ENCODE results near the gene S100A12. TPM values are rescaled to one million over a fixed set of nuclear protein-coding genes. Genes with fewer than 3 reads are reported as not detected.
"Not testable (repeated sequence)": the region's sequence is repeated elsewhere in the genome, so short reads cannot be mapped to it uniquely, and the experiment has no call there.

The S100A12 gene
- total RNA-seq, 1 donor from 2014 or later: 1.2 TPM

GRCh38 chr1:153354515-153355193 lies 20.8 kb downstream of the S100A12 start:
- ATAC-seq (no peak), DNase-seq (ENCODE audit: low spot score) (no peak)

- ATAC-seq (no peak), DNase-seq (ENCODE audit: low spot score) (no peak)
Observed at GRCh38 chr1:153353226-153353947, 22.0 kb downstream of the S100A12 start.

DNA sequence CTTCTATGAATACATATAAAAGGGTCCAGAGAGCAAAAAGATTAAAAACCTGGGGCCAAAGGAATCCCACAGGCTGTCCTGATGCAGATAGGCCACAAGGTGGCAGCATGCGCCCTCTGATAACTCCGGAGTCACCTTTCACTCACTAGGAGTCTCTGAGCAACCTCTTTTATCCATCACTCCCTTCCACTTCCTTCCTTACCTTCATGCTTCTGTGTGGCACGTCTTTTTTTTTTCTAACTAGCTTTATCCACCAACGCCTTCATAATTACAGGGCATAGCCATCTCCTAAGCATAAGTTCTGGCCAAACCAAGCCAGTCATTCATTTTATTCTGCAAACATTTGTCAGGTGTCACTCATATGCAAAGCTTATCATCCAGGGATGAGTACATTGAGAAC lies 22.9 kb downstream of the S100A12 start:
- ATAC-seq (peak; percentile 89), DNase-seq (ENCODE audit: low spot score) (peak; percentile 66)

GRCh38 chr1:153350321-153350957 lies 25.0 kb downstream of the S100A12 start:
- peak; percentile 5 for DNase-seq (ENCODE audit: low spot score)

DNA sequence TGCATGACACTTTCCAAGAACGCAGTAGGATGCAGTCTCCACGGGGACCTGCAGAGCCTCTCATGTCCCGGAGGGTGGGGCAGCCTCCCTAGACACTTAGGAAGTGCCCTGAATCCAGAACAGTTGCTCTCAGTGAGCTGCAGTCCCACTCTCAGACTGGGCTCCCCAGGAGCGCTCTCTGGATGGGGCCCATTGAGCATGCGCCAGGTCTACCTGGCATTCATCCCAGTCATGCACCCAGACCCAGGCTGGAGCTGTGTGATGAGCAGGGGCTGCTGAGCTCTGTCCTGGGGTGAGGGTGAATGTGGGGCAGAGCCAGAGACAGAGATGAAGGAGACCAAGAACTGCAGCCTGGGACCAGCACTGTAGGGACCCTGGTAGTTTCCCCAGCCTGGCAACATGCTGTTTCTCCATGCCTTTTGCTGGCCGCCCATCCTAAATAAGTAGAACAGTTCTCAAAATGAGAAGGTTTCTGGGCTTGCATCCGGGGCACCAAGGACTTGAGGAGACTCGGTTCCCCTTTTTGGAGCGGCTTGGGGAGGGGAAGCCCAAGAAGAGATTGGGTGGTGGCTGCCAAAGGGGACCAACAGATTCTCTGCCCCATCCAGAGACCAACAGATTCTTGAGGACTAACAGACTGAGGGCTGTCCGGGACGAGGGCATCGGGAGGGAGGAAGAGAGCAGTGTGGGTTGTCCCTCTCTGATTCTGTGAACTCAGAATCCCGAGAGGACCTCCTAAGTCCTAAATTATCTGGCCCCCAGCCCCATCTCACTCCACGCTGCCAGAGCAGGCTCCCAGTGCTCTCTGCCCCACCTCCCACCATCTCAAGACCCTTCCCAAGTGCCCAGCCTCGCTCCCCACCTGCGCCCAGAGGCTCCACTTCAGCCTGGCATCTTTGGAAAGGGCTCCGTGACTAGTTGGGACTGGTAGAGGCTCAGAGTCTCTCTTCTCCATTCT lies 25.8 kb downstream of the S100A12 start:
- ATAC-seq (no peak), DNase-seq (ENCODE audit: low spot score) (peak; percentile 33)

More at GRCh38 chr1:153350321-153350957, 25.0 kb downstream of the S100A12 start:
- ATAC-seq: no peak

- no peak for ATAC-seq
- no peak for DNase-seq (ENCODE audit: low spot score)
Observed at GRCh38 chr1:153348511-153349362, 26.7 kb downstream of the S100A12 start, which contains the start of gene PGLYRP4. Gene PGLYRP4, minus strand, starts transcription at chr1:153348841. Its CDS starts 909 bp downstream, at chr1:153347932.

GRCh38 chr1:153347856-153348255 lies 27.6 kb downstream of the S100A12 start:
- DNase-seq (ENCODE audit: low spot score): no peak
- ATAC-seq: no peak

DNA sequence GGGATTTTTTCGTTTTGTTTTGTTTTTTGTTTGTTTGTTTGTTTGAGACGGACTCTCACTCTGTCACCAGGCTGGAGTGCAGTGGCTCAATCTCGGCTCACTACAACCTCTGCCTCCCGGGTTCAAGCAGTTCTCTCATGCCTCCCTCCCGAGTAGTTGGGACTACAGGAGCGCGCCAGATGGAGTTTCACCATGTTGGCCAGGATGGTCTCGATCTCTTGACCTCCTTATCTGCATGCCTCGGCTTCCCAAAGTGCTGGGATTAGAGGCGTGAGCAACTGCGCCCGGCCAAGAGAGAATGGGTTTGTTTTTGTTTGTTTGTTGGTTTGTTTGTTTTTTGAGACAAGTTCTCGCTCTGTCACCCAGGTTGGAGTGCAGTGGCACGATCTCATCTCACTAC lies 28.4 kb downstream of the S100A12 start:
- not testable (repeated sequence) for DNase-seq (ENCODE audit: low spot score); ATAC-seq

- ATAC-seq: no peak
- DNase-seq (ENCODE audit: low spot score): no peak
Observed at GRCh38 chr1:153346077-153346723, 29.2 kb downstream of the S100A12 start.

DNA sequence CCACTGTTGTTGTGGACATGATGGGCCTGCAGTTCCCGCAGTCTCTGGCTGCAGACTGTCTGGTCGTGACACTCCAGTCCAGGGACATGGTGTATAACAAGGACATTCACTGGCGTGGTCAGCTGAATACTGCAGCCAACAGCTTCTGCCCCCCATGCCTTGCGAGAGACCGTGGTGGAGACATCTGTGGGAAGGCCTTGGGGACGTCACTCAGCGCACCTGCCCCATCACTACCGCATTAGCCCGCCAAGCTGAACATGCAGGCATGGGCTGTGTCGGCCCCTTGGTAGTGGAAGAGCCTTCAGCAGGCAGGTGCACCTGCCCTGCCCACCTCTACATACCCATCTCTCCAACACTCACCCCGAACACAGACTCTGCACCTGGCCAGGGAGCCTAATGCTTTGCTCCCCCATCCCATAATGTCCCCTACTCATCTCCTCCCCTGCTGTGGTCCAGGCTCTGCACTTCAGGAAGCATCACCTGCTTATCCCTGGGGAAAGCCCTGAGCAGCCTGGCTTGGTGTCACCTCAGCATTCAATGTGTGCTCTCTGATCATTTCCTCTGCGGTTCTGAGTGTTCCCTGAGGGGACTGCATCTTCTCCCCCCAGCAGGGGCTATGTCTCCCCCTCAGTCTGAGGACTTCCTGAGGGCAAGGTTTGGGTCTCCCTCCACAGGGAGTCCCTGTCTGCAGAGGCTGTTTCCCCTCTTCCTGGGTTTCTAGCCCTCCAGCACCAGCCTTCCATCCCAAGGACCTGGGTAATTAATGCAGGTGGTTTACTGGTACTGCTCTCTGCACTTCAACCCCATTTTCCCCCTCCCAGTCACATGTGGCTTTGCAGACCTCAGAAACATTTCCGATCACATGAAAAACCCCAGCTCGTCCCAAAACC lies 30.0 kb downstream of the S100A12 start:
- DNase-seq (ENCODE audit: low spot score): no peak
- ATAC-seq: no peak

DNA sequence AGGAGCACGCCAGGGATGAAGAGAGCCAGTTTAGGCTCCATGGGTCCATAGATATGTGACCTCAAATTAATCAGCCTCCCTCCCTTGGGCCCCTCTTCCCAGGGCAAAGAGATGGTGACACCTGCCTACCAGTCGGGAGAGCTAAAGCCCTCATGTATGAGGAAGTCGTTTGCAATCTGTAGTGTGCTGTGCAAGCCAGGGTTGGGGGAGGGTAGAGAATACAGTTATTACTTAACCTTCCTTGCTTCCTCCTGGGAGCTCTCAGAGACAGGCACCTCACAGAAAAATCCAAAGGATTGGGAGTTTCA lies 30.7 kb downstream of the S100A12 start:
- DNase-seq (ENCODE audit: low spot score) (no peak), ATAC-seq (no peak)

- DNase-seq (ENCODE audit: low spot score) (no peak), ATAC-seq (no peak)
Observed at GRCh38 chr1:153343811-153344717, 31.4 kb downstream of the S100A12 start.

- ATAC-seq: no peak
- DNase-seq (ENCODE audit: low spot score): no peak
Observed at GRCh38 chr1:153343040-153343681, 32.3 kb downstream of the S100A12 start.

GRCh38 chr1:153342178-153342577 lies 33.2 kb downstream of the S100A12 start:
- no peak for DNase-seq (ENCODE audit: low spot score)
- ATAC-seq: no peak

DNA sequence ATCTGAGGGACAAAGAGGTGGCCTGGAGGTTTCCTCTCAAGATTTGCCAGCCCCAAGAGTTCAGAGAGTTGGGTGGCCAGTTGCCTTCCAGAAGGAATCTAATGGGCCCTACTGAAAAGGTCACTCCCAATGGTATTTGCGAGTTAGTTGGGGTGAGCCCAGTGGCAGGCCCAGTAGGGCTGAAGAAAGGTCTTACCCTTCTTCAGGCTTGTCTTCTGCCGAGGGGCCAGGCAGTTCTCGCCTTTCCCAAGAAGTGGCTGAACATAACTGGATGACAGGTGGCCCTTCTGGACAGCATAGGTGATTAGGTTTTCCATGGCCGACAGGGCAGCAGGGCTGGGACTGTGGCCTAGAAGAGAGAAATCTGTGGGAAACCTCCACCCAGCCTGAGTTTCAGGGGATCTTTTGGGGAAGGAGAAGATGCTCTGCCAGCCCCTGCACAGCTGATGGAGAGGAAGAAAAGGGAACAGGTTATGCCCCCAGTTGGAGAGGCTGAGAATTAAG lies 33.9 kb downstream of the S100A12 start:
- DNase-seq (ENCODE audit: low spot score) (no peak), ATAC-seq (no peak)

DNA sequence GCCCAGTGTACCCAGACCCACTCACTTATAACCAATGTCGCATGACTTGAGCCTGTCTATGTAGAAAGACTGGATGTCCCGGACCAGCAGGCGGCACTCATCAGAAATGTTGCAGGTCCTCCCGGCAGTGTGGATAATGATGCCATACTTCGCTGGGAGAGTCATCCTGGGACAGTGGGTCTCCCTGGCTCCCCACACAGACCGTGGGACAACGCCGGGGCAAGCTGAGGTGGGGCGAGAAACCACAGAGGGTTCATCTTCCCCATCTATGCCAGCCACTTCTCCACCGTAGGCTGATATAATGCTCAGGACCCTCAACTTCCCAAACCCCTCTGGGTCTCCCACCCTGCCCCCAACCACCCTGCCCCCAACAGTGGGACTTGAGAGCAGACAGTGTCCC lies 35.1 kb downstream of the S100A12 start:
- DNase-seq (ENCODE audit: low spot score) (no peak), ATAC-seq (no peak)

GRCh38 chr1:153339802-153340201 lies 35.6 kb downstream of the S100A12 start:
- no peak for DNase-seq (ENCODE audit: low spot score)
- no peak for ATAC-seq
